Transverse colon (tissue), 4 donors: ENCODE data around the gene SNRNP48. TPM values are rescaled to one million over a fixed set of nuclear protein-coding genes. Genes with fewer than 3 reads are reported as not detected.

Experiments
- DNase-seq: peaks from one replicate; pipeline ENCODE4 v3.0.0-alpha.2; 2019
- H3K27ac ChIP-seq, 4 donors: fragments of 200-600 bp; sonication (generic); 2 replicates each; pipeline ENCODE4 v1.5.1; 2016 to 2018; ENCODE audit warnings: inconsistent platforms in 4 of 4
- H3K27me3 ChIP-seq: fragments of 200-600 bp; sonication (generic); 2 replicates; pipeline ENCODE4 v1.5.1; 2017; ENCODE audit warnings: inconsistent platforms
- H3K36me3 ChIP-seq, 4 donors: fragments of 200-600 bp; sonication (generic); 2 replicates each; pipeline ENCODE4 v1.5.1; 2017 to 2019; ENCODE audit warnings: inconsistent platforms in 4 of 4
- H3K4me1 ChIP-seq, 4 donors: fragments of 200-600 bp; sonication (generic); 2 replicates each; pipeline ENCODE4 v1.5.1; 2017 to 2020; ENCODE audit warnings: inconsistent platforms in 4 of 4
- H3K4me3 ChIP-seq, 4 donors: fragments of 200-600 bp; sonication (generic); 1 replicate in 1 of 4; 2 replicates in 3 of 4; pipeline versions ENCODE4 v1.5.1 to v1.6.1; 2017 to 2019; ENCODE audit warnings: inconsistent platforms in 4 of 4
- H3K9me3 ChIP-seq, 2 donors: fragments of 200-600 bp; sonication (generic); 2 replicates each; pipeline ENCODE4 v1.5.1; 2017 to 2019; ENCODE audit warnings: inconsistent platforms in 2 of 2
- EP300 ChIP-seq: sonication (generic); formaldehyde crosslinking; IDR thresholded peaks from one replicate; pipeline ENCODE4 v1.6.1; 2017; ENCODE audit warnings: antibody characterized with exemption, low read depth
- POLR2A ChIP-seq: fragments of 450-650 bp; IDR thresholded peaks from one replicate; pipeline ENCODE4 v1.6.1; 2016; ENCODE audit warnings: antibody characterized with exemption, mild to moderate bottlenecking, moderate library complexity
- POLR2AphosphoS5 ChIP-seq, 3 donors: sonication (generic); formaldehyde crosslinking; IDR thresholded peaks; one replicate each; pipeline ENCODE4 v1.6.1; 2016; ENCODE audit warnings: antibody characterized with exemption in 3 of 3
- WGBS, 2 donors: methylation state at CpG; one replicate each; pipeline ENCODE4 v1.1.5; 2018; ENCODE audit warnings: low coverage in 1 of 2; 5-methylcytosine and 5-hydroxymethylcytosine counted together
- in situ Hi-C, 4 donors: fragments of 200-750 bp; cut with MboI; loops; one replicate each; pipeline versions ENCODE4 v1.15.0 to v1.15.1; 2017; ENCODE audit warnings: low sequenced_read_pairs in 3 of 4, low pct_ligation_motif_present in 1 of 4, low pct_unique_long_range_greater_than_20kb in 1 of 4
- intact Hi-C: fragments of 100-400 bp; cut with DNase I; formaldehyde crosslinking; loops from one replicate; pipeline ENCODE4 v1.15.1; 2023; ENCODE audit warnings: low total_unique reads
- total RNA-seq, 4 donors: library from RNA; depleted of rRNA; stranded (reverse); fragments of >200 nt; gene quantifications; one replicate each; pipeline ENCODE4 v1.1.0, GENCODE V29; 2016
- TF ChIP-seq, protein P1 (sequence below), 5 experiments: fragments of 200-600 bp in 3 of 5; fragments of 450-650 bp in 2 of 5; sonication (generic) in 3 of 5; IDR thresholded peaks; 1 replicate in 2 of 5; 2 replicates in 3 of 5; pipeline ENCODE4 v1.5.1; 2016 to 2017; ENCODE audit warnings: antibody characterized with exemption in 5 of 5, inconsistent platforms in 3 of 5, mild to moderate bottlenecking in 2 of 5, moderate library complexity in 1 of 5

Gene SNRNP48
- total RNA-seq, 4 donors from 2014 or later: 7.9 to 31.8 (median 16.6) TPM

DNA sequence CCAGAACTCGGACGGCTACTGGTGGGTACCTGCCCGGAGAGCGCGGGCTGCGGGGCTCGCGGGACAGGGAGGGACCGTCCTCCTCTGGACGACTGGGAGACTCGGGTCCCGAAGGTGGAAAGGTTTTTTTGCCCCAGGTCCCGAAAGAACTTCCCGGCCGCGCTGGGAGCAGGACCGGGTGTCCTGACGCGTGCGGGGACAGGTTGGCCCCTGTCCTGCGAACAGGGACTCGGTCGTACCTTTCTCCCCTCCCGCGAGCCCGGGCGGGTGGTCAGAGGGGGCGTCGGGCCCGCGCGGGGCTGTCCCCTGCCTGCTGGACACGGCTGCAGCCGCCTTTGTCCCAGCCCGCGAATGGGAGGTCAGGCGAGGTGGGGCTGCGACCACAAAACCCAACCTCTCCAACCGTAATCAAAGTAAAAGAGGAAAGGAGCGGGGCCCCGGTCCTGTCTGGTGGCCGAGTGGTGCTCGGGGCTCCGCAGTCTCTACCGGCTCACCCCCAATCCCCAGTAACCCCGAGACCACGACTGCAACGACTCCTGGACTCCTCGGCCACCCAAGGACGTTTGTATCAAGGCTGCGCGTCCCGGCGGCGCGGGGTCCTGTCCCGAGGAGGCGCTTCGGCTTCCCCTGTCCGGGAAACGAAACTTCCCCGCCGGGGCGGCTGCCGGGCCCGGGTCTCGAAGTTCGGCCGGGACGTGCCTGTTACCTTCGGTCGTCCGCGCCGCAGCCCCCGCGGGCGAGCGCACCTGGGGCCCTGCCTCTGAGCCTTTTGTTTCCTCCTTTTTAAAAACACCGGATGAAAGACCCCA, 47.7 kb upstream of the SNRNP48 start:
- peak overlapping the region; percentile 54 to 70 (median 57) for H3K4me3 ChIP-seq
- H3K36me3 ChIP-seq: no peaks in the 10 kb centered on the region
- 1% methylated on average over 54 of the region's 80 CpGs; no CpG with 5 or more reads in 1 of the 2 donors for WGBS, 2 donors
- H3K27me3 ChIP-seq: peaks cover 52% of the 10 kb centered on the region
- H3K9me3 ChIP-seq: no peaks in the 10 kb centered on the region
- H3K27ac ChIP-seq: peak overlapping the region; percentile 76 to 91 (median 86)
- in situ Hi-C loops: no loop called here
- peaks cover 0 to 37% (median 25%) of the 10 kb centered on the region in 4 donors for H3K4me1 ChIP-seq
- DNase-seq: peak; percentile 34
- intact Hi-C loops: no loop called here
- no peak for TF ChIP-seq POLR2A
- no peak for TF ChIP-seq EP300
- TF ChIP-seq, protein P1, sequence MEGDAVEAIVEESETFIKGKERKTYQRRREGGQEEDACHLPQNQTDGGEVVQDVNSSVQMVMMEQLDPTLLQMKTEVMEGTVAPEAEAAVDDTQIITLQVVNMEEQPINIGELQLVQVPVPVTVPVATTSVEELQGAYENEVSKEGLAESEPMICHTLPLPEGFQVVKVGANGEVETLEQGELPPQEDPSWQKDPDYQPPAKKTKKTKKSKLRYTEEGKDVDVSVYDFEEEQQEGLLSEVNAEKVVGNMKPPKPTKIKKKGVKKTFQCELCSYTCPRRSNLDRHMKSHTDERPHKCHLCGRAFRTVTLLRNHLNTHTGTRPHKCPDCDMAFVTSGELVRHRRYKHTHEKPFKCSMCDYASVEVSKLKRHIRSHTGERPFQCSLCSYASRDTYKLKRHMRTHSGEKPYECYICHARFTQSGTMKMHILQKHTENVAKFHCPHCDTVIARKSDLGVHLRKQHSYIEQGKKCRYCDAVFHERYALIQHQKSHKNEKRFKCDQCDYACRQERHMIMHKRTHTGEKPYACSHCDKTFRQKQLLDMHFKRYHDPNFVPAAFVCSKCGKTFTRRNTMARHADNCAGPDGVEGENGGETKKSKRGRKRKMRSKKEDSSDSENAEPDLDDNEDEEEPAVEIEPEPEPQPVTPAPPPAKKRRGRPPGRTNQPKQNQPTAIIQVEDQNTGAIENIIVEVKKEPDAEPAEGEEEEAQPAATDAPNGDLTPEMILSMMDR (IDR thresholded peaks at IDR 0.05): no peak

DNA sequence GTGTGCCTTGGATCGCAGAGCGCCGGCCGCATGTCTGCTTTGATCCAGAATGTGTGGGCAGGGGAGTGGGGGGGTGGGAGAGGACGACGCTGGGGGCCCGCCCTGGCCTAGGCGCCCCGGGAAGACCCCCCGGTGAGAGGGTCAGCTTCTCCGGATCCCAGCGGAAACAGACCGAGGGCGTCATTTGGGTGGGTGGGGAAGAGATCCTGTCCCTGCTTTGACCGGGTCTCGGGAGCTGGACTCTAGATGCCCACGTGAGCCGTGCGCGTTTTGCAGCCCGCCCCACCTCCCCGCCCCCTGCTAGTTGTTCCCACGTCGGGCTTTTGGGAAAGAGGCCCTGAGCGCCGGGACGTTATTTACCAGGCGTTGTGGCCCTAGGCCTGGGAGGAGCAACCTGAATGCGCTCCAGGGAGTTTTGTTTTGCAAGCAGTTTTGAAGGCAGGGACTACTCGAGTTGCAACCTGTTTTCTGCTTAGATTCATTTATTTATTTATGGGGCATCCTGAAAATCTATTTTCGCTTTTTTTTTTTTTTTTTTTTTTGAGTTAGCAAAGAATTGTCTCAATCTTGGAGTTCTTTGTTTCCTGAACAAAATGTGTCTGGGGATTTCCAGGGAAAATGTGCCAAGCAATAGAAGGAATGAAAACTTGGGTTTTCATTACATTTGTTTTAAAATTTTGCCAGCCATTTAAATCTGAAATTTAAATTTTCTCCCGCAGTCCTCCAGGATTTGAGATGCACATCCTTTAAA, 46.9 kb upstream of the SNRNP48 start:
- 4 to 15% methylated on average over 3 to 32 of the region's 32 CpGs for WGBS, 2 donors
- Histone ChIP-seq H3K27ac (peak overlapping the region; percentile 76 to 91 (median 86)), H3K4me3 (peak overlapping the region; percentile 54 to 70 (median 57)), H3K9me3 (no peaks in the 10 kb centered on the region), H3K27me3 (peaks cover 45% of the 10 kb centered on the region), H3K36me3 (no peaks in the 10 kb centered on the region), H3K4me1 (peaks cover 0 to 45% (median 30%) of the 10 kb centered on the region in 4 donors)
- intact Hi-C loops: no loop called here
- TF ChIP-seq EP300: no peak
- peak; percentile 73 for TF ChIP-seq POLR2A
- TF ChIP-seq, protein P1 (IDR thresholded peaks at IDR 0.05): no peak
- peak; percentile 74 to 82 (median 77) for TF ChIP-seq POLR2AphosphoS5 (IDR thresholded peaks at IDR 0.05)
- peak; percentile 84 for DNase-seq
- in situ Hi-C loops: no loop called here

DNA sequence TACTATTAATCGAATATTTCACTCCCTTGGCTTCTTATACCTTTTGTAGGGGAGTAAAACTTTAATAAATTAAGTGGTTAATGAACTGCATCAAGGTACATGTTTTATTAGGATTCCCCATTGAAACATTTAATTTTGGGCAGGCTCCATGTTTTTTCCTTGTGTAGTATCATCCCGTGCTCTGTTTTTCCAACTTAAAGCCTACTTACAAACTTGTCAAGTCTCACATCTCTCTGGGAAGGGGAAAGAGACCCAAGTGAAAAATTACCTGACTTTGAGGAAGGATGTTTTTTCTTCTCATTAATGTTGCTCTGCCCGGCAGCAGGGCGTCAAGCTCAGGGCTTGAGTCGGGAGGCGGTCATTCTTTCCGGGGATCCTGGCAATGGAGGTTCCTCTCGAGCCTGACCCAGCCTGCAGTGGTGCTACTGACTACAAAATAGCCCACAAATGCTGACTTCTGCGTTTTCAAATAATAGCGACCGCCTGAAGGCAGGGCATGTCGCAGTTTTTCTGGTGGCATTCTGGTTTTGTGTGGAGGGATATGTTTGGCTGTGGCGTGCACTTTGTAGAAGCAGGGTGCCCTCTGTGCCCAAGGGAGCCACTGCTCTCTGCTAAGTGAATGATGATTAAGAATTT, 46.1 kb upstream of the SNRNP48 start:
- 17 to 34% methylated on average over 6 to 13 of the region's 13 CpGs for WGBS, 2 donors
- in situ Hi-C loops (no loop called here), intact Hi-C loops (no loop called here)
- H3K27me3 ChIP-seq: peaks cover 45% of the 10 kb centered on the region
- no peaks in the 10 kb centered on the region for H3K36me3 ChIP-seq
- TF ChIP-seq POLR2A (no peak), EP300 (no peak), POLR2AphosphoS5 (IDR thresholded peaks at IDR 0.05) (no peak)
- TF ChIP-seq, protein P1 (IDR thresholded peaks at IDR 0.05): no peak
- peak overlapping the region; percentile 76 to 91 (median 86) for H3K27ac ChIP-seq
- no peaks in the 10 kb centered on the region for H3K9me3 ChIP-seq
- DNase-seq: no peak
- peaks cover 0 to 47% (median 31%) of the 10 kb centered on the region in 4 donors for H3K4me1 ChIP-seq
- peak overlapping the region in 3 of 4 donors; percentile 56 to 70 (median 58) for H3K4me3 ChIP-seq

DNA sequence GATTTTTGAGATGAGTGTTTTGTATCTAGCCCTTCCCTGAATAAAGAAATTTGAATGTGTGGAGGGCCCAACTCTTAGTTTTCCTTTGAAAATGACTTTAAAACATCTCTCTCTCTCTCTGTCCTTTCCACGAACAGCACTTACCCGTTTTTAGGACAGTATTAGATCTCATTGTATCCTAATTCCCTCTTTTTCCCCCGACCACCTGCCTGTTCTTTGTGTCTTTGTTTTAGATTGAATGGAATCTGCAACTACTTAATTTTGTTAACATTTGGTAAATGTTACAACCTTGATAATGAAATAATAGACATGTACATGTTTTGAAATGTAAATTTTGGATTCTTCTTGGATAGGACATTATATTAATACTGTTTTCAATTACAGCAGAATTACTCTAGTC, 45.4 kb upstream of the SNRNP48 start:
- intact Hi-C loops: no loop called here

More for the DNA sequence above, 45.4 kb upstream of the SNRNP48 start:
- H3K9me3 ChIP-seq: no peaks in the 10 kb centered on the region
- peaks cover 2 to 54% (median 34%) of the 10 kb centered on the region in 4 donors for H3K4me1 ChIP-seq
- peaks cover 38% of the 10 kb centered on the region for H3K27me3 ChIP-seq
- no peaks in the 10 kb centered on the region for H3K36me3 ChIP-seq
- TF ChIP-seq POLR2AphosphoS5 (IDR thresholded peaks at IDR 0.05) (no peak), EP300 (no peak), POLR2A (no peak)
- TF ChIP-seq, protein P1 (IDR thresholded peaks at IDR 0.05): no peak
- WGBS, 2 donors: 54 to 57% methylated on average over 3 of the region's 3 CpGs
- DNase-seq: no peak
- peak overlapping the region in 1 of 4 donors; percentile 56 for H3K4me3 ChIP-seq
- in situ Hi-C loops: no loop called here
- H3K27ac ChIP-seq: peak overlapping the region in 3 of 4 donors; percentile 85 to 91 (median 88)
